Measurements from ENCODE around the gene EGFL8. TPM values are rescaled to one million over a fixed set of nuclear protein-coding genes. Genes with fewer than 3 reads are reported as not detected.
A peak's percentile ranks its signal among the peaks of the same experiment; 100 is the strongest.

The EGFL8 gene
- total and polyA plus RNA-seq, 9 of the 15 experiments (the other 6 are each of a cell fraction or from before 2014, with no cell fraction given), result 2.2 to 47.4 (median 14.2) TPM

GRCh38 chr6:32175711-32176475, 11.5 kb downstream of the EGFL8 start, which contains the start of gene AGPAT1 (continued):
- TF ChIP-seq FOXJ3 (CRISPR knock-in tag; IDR thresholded peaks at IDR 0.05) (no peak), TRIM25 (IDR thresholded peaks at IDR 0.05; ENCODE audit: borderline replicate concordance) (no peak), CGGBP1 (CRISPR knock-in tag; IDR thresholded peaks at IDR 0.05) (0 out of 2 replicates have a peak, but pooled peaks have one; percentile 6), POU5F1 (IDR thresholded peaks at IDR 0.05; ENCODE audit: borderline replicate concordance, low read depth, low read length, partially characterized antibody) (no peak), HDGF (IDR thresholded peaks at IDR 0.05) (peak; percentile 93; the same call in 1 of the 2 replicates), ZNF174 (CRISPR knock-in tag; IDR thresholded peaks at IDR 0.05) (0 out of 2 replicates have a peak, but pooled peaks have one; percentile 24), ZNF395 (CRISPR knock-in tag; IDR thresholded peaks at IDR 0.05) (0 out of 2 replicates have a peak, but pooled peaks have one; percentile 9), PYGO2 (tag; IDR thresholded peaks at IDR 0.05) (no peak), LARP7 (IDR thresholded peaks at IDR 0.05) (peak; percentile 99), ZNF584 (CRISPR knock-in tag; IDR thresholded peaks at IDR 0.05; ENCODE audit: low read depth) (no peak), ASH1L (IDR thresholded peaks at IDR 0.05; ENCODE audit: borderline replicate concordance, low read depth, partially characterized antibody) (peak; percentile 54), GMEB1 (CRISPR knock-in tag; IDR thresholded peaks at IDR 0.05) (0 out of 2 replicates have a peak, but pooled peaks have one; percentile 12), PCBP2 (IDR thresholded peaks at IDR 0.05; ENCODE audit: low read depth, low read length, poor library complexity, severe bottlenecking) (peak; percentile 36), MNT (conservative IDR thresholded peaks at IDR 0.05) (0 out of 4 replicates have a peak, but pooled peaks of 1 of the 2 experiments have one; percentile 32), ERF (CRISPR knock-in tag; IDR thresholded peaks at IDR 0.05) (peak; percentile 75; the same call in 1 of the 2 replicates), SP1 (CRISPR knock-in tag; IDR thresholded peaks at IDR 0.05) (peak; percentile 53; the same call in 1 of the 2 replicates), CTBP1 (IDR thresholded peaks at IDR 0.05; ENCODE audit: borderline replicate concordance) (0 out of 2 replicates have a peak, but pooled peaks have one; percentile 12), HNRNPLL (IDR thresholded peaks at IDR 0.05; ENCODE audit: low read depth, low read length, poor library complexity, severe bottlenecking) (no peak), NRF1 (conservative IDR thresholded peaks at IDR 0.05 in 1 of 2, IDR thresholded peaks at IDR 0.05 in 1 of 2) (peak in 1 of 2 experiments; percentile 22; a peak in 1 of 4 replicates)

Measured in K562 (cell line).